ENCODE results near the gene SLC12A8. TPM values are rescaled to one million over a fixed set of nuclear protein-coding genes. Genes with fewer than 3 reads are reported as not detected.

SLC12A8 gene
- total and polyA plus RNA-seq, 2 of the 13 experiments (the other 11 are each of a cell fraction or from before 2014, with no cell fraction given): 0.44 to 0.71 TPM

DNA sequence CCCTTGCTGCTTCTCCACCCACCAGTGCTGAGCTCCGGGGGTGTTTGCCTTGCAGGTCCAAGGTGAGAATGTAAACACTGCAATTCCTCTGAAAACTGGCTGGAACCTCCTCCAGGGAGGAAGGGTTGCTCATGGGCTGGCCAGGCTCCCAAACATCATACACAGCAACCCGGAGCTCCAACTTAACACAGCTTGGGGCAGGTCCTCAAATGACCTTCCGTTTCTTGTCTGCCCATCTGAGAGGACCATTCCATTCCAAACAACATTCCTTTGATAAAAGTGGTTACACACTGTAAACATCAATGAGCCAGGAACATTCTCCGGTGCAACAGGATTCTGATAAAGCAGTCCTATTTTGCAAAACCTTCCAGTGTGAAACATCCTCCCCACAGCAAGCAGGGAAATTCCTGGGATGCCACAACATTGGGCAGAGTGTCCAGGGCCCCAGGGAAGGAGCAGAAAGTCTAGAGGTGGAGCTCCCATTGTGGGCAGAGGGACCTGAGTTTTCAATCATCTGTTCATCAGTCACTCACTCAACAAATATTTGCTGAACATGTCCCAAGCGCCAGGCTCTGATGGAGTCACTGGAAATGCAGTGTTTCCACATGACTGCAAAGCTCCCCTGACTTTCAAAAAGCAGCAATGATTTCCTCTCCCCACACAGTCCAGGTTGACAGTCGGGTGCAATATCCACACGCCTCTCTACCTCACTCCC, 149.5 kb downstream of the SLC12A8 start (continued):
- TF ChIP-seq, protein P1, sequence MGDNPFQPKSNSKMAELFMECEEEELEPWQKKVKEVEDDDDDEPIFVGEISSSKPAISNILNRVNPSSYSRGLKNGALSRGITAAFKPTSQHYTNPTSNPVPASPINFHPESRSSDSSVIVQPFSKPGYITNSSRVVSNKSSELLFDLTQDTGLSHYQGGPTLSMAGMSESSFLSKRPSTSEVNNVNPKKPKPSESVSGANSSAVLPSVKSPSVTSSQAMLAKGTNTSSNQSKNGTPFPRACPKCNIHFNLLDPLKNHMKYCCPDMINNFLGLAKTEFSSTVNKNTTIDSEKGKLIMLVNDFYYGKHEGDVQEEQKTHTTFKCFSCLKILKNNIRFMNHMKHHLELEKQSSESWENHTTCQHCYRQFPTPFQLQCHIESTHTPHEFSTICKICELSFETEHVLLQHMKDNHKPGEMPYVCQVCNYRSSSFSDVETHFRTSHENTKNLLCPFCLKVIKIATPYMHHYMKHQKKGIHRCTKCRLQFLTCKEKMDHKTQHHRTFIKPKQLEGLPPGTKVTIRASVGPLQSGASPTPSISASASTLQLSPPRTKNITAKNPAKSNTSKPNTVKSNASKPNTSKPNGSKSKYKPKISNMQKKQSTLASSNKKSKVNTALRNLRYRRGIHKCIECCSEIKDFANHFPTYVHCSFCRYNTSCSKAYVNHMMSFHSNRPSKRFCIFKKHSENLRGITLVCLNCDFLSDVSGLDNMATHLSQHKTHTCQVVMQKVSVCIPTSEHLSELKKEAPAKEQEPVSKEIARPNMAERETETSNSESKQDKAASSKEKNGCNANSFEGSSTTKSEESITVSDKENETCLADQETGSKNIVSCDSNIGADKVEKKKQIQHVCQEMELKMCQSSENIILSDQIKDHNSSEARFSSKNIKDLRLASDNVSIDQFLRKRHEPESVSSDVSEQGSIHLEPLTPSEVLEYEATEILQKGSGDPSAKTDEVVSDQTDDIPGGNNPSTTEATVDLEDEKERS (CRISPR knock-in tag; IDR thresholded peaks at IDR 0.05): 0 out of 2 replicates have a peak, but pooled peaks have one; percentile 58
- TF ChIP-seq CREB1 (IDR thresholded peaks at IDR 0.05): no peak
- TF ChIP-seq CREB1 (CRISPR knock-in tag; IDR thresholded peaks at IDR 0.05): peak; percentile 65
- TF ChIP-seq, protein P2, sequence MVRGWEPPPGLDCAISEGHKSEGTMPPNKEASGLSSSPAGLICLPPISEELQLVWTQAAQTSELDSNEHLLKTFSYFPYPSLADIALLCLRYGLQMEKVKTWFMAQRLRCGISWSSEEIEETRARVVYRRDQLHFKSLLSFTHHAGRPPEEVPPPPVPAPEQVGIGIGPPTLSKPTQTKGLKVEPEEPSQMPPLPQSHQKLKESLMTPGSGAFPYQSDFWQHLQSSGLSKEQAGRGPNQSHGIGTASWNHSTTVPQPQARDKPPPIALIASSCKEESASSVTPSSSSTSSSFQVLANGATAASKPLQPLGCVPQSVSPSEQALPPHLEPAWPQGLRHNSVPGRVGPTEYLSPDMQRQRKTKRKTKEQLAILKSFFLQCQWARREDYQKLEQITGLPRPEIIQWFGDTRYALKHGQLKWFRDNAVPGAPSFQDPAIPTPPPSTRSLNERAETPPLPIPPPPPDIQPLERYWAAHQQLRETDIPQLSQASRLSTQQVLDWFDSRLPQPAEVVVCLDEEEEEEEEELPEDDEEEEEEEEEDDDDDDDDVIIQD (CRISPR knock-in tag; IDR thresholded peaks at IDR 0.05; ENCODE audit: low read depth): peak; percentile 50; the same call in 1 of the 2 replicates
- peak; percentile 55 for TF ChIP-seq SIX4 (CRISPR knock-in tag; IDR thresholded peaks at IDR 0.05)
- TF ChIP-seq NFKB2 (CRISPR knock-in tag; IDR thresholded peaks at IDR 0.05; ENCODE audit: borderline replicate concordance): no peak
- peak; percentile 90; the same call in 1 of the 2 replicates for TF ChIP-seq GATA4 (IDR thresholded peaks at IDR 0.05; ENCODE audit: borderline replicate concordance, low read depth)
- TF ChIP-seq, protein P3, sequence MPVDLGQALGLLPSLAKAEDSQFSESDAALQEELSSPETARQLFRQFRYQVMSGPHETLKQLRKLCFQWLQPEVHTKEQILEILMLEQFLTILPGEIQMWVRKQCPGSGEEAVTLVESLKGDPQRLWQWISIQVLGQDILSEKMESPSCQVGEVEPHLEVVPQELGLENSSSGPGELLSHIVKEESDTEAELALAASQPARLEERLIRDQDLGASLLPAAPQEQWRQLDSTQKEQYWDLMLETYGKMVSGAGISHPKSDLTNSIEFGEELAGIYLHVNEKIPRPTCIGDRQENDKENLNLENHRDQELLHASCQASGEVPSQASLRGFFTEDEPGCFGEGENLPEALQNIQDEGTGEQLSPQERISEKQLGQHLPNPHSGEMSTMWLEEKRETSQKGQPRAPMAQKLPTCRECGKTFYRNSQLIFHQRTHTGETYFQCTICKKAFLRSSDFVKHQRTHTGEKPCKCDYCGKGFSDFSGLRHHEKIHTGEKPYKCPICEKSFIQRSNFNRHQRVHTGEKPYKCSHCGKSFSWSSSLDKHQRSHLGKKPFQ (CRISPR knock-in tag; IDR thresholded peaks at IDR 0.05; ENCODE audit: insufficient replicate concordance): no peak
- TF ChIP-seq ZNF143 (CRISPR knock-in tag; IDR thresholded peaks at IDR 0.05): peak; percentile 67
- peak; percentile 88 for TF ChIP-seq BCL6 (CRISPR knock-in tag; IDR thresholded peaks at IDR 0.05)
- 0 out of 4 replicates have a peak, but pooled peaks of 1 of the 2 experiments have one; percentile 1 for TF ChIP-seq MAFK (conservative IDR thresholded peaks at IDR 0.05 in 1 of 2, IDR thresholded peaks at IDR 0.05 in 1 of 2; ENCODE audit: low read length in 2 of 2)
- TF ChIP-seq KDM1A (CRISPR knock-in tag; IDR thresholded peaks at IDR 0.05): peak; percentile 85; the same call in 1 of the 2 replicates
- TF ChIP-seq ZBTB1 (CRISPR knock-in tag; IDR thresholded peaks at IDR 0.05; ENCODE audit: borderline replicate concordance): no peak
- TF ChIP-seq ZNF543 (CRISPR knock-in tag; IDR thresholded peaks at IDR 0.05): peak; percentile 70; the same call in 1 of the 2 replicates
- TF ChIP-seq MEIS2 (CRISPR knock-in tag; IDR thresholded peaks at IDR 0.05): 0 out of 2 replicates have a peak, but pooled peaks have one; percentile 28
- TF ChIP-seq ZNF460 (CRISPR knock-in tag; IDR thresholded peaks at IDR 0.05; ENCODE audit: borderline replicate concordance): no peak; the same call in 1 of the 2 replicates
- TF ChIP-seq ATAD3A (CRISPR knock-in tag; IDR thresholded peaks at IDR 0.05): no peak
- TF ChIP-seq ZNF3 (CRISPR knock-in tag; IDR thresholded peaks at IDR 0.05): peak; percentile 65
- no peak for TF ChIP-seq MED13 (CRISPR knock-in tag; IDR thresholded peaks at IDR 0.05)
- TF ChIP-seq, protein P4, sequence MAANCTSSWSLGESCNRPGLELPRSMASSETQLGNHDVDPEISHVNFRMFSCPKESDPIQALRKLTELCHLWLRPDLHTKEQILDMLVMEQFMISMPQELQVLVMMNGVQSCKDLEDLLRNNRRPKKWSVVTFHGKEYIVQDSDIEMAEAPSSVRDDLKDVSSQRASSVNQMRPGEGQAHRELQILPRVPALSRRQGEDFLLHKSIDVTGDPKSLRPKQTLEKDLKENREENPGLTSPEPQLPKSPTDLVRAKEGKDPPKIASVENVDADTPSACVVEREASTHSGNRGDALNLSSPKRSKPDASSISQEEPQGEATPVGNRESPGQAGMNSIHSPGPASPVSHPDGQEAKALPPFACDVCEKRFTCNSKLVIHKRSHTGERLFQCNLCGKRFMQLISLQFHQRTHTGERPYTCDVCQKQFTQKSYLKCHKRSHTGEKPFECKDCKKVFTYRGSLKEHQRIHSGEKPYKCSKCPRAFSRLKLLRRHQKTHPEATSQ (CRISPR knock-in tag; IDR thresholded peaks at IDR 0.05; ENCODE audit: borderline replicate concordance): no peak; the same call in 1 of the 2 replicates
- no peak for TF ChIP-seq SNAI1 (CRISPR knock-in tag; IDR thresholded peaks at IDR 0.05; ENCODE audit: borderline replicate concordance)
- TF ChIP-seq ZNF10 (CRISPR knock-in tag; IDR thresholded peaks at IDR 0.05; ENCODE audit: borderline replicate concordance, low read depth): no peak
- TF ChIP-seq NFYB (CRISPR knock-in tag; IDR thresholded peaks at IDR 0.05): no peak

Measured in HepG2 (cell line).